ENCODE results near the gene CEP164. TPM values are rescaled to one million over a fixed set of nuclear protein-coding genes. Genes with fewer than 3 reads are reported as not detected.
A peak's percentile ranks its signal among the peaks of the same experiment; 100 is the strongest.

CEP164 gene
- total RNA-seq, 1 donor from 2014 or later: 28.8 TPM

DNA sequence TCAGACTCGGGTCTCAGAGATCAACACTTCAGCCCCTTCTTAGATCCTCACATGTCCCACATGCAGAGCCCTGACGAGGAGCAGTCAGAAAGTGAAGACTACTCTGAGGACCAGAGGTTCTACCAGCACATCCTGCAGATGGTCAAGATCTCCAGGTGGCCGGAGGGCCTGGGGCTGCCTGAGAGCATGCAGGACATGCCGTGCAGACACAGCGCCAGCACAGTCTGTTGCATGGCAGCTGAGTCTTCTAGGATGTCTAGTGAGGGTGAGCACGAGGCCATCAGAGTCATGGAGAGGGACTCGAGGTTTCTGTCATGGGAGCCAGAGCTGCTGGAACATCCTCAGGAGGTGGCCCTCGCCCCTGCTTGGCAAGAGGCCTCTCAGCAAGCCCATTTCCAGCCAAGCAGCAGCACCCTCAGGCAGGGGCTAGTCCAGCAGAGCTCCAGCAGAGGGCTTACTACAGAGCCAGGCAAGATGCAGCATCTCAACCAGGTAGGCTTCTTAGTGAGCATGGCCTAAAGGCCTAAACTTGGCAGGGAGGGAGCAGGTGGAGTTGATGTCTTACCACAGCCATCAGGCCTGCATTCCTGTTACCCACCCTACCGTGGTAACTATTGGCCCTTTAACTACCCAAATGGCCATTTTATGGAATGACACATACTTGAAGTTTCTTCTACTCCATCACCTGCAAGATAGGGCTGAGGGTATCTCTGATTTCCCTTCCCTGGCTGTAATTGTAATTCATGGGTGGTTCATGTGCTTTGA lies 28.7 kb downstream of the CEP164 start:
- peak; percentile 14 for DNase-seq (ENCODE audit: low read depth)
- TF ChIP-seq, protein P1, sequence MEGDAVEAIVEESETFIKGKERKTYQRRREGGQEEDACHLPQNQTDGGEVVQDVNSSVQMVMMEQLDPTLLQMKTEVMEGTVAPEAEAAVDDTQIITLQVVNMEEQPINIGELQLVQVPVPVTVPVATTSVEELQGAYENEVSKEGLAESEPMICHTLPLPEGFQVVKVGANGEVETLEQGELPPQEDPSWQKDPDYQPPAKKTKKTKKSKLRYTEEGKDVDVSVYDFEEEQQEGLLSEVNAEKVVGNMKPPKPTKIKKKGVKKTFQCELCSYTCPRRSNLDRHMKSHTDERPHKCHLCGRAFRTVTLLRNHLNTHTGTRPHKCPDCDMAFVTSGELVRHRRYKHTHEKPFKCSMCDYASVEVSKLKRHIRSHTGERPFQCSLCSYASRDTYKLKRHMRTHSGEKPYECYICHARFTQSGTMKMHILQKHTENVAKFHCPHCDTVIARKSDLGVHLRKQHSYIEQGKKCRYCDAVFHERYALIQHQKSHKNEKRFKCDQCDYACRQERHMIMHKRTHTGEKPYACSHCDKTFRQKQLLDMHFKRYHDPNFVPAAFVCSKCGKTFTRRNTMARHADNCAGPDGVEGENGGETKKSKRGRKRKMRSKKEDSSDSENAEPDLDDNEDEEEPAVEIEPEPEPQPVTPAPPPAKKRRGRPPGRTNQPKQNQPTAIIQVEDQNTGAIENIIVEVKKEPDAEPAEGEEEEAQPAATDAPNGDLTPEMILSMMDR (IDR thresholded peaks at IDR 0.05; ENCODE audit: insufficient read depth, low read length, poor library complexity, severe bottlenecking): peak; percentile 10
- no peak overlapping the region for H3K4me3 ChIP-seq (ENCODE audit: low read depth, low read length)
- peaks cover 2% of the 10 kb centered on the region for H3K36me3 ChIP-seq (ENCODE audit: control insufficient read depth, insufficient read depth, low read length)
- H3K27me3 ChIP-seq (ENCODE audit: control insufficient read depth, insufficient read depth, low read length): no peaks in the 10 kb centered on the region

DNA sequence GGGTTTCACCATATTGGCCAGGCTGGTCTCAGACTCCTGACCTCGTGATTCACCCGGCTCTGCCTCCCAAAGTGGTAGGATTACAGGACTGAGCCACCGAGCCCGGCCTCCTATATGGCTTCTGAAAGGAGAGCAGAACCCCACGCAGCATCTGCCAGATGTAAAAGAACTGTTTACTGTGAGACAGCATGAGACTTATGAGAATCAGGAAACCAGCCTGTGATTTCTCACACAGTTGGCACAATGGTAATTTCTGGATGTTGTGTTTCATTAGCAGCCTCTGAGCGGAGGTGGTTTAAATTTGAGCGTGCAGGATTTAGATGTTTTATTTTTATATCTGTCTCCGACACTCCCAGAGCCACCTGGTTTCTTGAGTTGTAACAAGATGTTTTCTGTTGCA lies 33.8 kb downstream of the CEP164 start:
- TF ChIP-seq, protein P1 (IDR thresholded peaks at IDR 0.05; ENCODE audit: insufficient read depth, low read length, poor library complexity, severe bottlenecking): no peak
- Histone ChIP-seq H3K4me3 (ENCODE audit: low read depth, low read length) (no peak overlapping the region), H3K27me3 (ENCODE audit: control insufficient read depth, insufficient read depth, low read length) (no peaks in the 10 kb centered on the region), H3K36me3 (ENCODE audit: control insufficient read depth, insufficient read depth, low read length) (peaks cover 1% of the 10 kb centered on the region)
- DNase-seq (ENCODE audit: low read depth): no peak

DNA sequence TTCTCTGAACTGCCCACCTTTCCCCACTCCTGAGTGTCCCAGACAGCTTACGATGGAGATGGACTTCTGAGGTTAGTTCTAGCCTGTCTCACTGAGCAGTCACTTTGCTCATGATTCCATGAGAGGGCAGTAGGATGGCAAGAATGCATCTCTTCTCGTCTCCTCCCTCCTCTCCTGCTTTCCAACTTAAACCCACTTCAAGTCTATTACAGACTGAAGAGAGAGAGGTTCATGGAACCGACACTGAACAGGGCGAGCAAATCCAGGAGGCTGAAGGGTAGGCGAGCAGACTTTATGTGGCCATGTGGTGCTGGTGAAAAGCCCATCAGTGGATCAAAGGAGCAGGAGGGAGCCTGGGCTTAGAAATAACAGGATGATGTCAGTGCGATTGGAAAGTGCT lies 38.6 kb downstream of the CEP164 start:
- peaks cover 2% of the 10 kb centered on the region for H3K36me3 ChIP-seq (ENCODE audit: control insufficient read depth, insufficient read depth, low read length)
- no peak for DNase-seq (ENCODE audit: low read depth)
- H3K4me3 ChIP-seq (ENCODE audit: low read depth, low read length): no peak overlapping the region
- H3K27me3 ChIP-seq (ENCODE audit: control insufficient read depth, insufficient read depth, low read length): no peaks in the 10 kb centered on the region
- TF ChIP-seq, protein P1 (IDR thresholded peaks at IDR 0.05; ENCODE audit: insufficient read depth, low read length, poor library complexity, severe bottlenecking): no peak

DNA sequence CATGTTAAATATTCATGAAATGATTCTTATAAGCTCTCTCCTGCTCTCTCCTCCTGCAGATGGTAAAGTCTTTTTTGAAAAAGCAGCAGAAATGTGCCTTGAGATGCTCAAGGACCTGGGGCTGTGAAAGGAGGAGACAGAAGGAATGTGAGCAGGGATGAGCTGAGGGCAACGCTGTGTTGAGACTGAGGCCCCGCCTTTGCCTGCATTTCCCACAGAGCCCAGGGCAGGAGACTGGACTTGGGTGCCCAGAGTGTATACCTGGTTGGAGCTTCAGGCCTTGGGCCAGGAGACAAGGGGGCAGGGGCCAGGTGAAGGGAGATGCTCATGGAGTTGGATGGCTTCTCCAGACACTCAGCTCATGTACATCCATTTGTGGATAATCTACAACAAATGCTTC lies 39.2 kb downstream of the CEP164 start:
- H3K27me3 ChIP-seq (ENCODE audit: control insufficient read depth, insufficient read depth, low read length): no peaks in the 10 kb centered on the region
- TF ChIP-seq, protein P1 (IDR thresholded peaks at IDR 0.05; ENCODE audit: insufficient read depth, low read length, poor library complexity, severe bottlenecking): no peak
- peaks cover 2% of the 10 kb centered on the region for H3K36me3 ChIP-seq (ENCODE audit: control insufficient read depth, insufficient read depth, low read length)
- no peak for DNase-seq (ENCODE audit: low read depth)
- H3K4me3 ChIP-seq (ENCODE audit: low read depth, low read length): no peak overlapping the region

DNA sequence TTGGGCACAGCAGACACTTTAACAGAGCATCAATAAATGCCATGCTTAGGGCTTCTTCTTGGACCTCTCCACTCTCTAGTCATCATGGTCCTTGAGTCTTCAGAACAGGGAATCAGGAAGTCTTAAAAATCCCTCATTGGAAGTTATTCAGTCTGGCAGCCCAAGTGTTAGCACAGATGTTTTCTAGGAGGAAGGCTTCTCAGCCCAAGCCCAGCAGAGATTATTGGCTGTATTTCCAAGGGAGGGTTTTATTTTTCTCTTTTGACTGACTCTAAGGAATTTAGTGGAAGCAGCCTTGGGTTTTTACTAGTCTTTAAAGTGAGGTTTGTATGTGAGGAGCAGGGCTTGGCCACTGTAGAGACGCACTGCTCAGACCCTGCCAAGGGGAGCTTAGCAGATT lies 41.9 kb downstream of the CEP164 start:
- H3K36me3 ChIP-seq (ENCODE audit: control insufficient read depth, insufficient read depth, low read length): peaks cover 2% of the 10 kb centered on the region

More for the DNA sequence above, 41.9 kb downstream of the CEP164 start:
- TF ChIP-seq, protein P1 (IDR thresholded peaks at IDR 0.05; ENCODE audit: insufficient read depth, low read length, poor library complexity, severe bottlenecking): no peak
- no peaks in the 10 kb centered on the region for H3K27me3 ChIP-seq (ENCODE audit: control insufficient read depth, insufficient read depth, low read length)
- no peak overlapping the region for H3K4me3 ChIP-seq (ENCODE audit: low read depth, low read length)
- no peak for DNase-seq (ENCODE audit: low read depth)

Measured in kidney epithelial cell (primary cell).